ENCODE data around the gene PGAP2.

DNA sequence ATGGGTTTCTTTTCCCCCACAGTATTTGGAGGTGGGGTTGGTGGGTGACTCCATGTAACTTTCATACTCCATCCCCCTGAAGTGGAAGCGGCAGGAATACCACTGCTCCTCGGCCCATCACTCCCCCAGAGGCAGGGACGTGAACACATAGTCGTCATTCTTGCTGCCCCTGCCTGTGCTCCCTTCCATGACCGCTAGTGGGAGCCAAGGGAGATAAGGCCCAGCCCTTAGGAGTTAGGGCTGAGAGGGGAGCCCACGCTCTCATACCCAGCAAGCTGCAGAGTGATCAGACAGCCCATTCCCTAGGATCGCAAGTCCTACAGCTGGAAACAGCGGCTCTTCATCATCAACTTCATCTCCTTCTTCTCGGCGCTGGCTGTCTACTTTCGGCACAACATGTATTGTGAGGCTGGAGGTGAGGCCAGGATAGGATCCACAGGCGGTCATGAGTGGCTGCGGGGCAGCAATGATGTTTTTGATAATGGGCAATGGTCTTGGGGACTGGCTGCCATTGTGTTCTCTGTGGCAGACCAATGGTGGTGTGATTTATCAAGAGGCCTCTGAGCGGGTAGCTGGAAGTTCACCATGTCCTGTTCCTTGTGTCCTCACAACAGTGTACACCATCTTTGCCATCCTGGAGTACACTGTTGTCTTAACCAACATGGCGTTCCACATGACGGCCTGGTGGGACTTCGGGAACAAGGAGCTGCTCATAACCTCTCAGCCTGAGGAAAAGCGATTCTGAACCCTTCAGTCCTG is 16.5 kb downstream of the PGAP2 start:
- TF ChIP-seq POLR2A (IDR thresholded peaks at IDR 0.05) (no peak), POLR2AphosphoS5 (IDR thresholded peaks at IDR 0.05) (no peak)
- TF ChIP-seq, protein P1, sequence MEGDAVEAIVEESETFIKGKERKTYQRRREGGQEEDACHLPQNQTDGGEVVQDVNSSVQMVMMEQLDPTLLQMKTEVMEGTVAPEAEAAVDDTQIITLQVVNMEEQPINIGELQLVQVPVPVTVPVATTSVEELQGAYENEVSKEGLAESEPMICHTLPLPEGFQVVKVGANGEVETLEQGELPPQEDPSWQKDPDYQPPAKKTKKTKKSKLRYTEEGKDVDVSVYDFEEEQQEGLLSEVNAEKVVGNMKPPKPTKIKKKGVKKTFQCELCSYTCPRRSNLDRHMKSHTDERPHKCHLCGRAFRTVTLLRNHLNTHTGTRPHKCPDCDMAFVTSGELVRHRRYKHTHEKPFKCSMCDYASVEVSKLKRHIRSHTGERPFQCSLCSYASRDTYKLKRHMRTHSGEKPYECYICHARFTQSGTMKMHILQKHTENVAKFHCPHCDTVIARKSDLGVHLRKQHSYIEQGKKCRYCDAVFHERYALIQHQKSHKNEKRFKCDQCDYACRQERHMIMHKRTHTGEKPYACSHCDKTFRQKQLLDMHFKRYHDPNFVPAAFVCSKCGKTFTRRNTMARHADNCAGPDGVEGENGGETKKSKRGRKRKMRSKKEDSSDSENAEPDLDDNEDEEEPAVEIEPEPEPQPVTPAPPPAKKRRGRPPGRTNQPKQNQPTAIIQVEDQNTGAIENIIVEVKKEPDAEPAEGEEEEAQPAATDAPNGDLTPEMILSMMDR (IDR thresholded peaks at IDR 0.05): peak in 1 of 3 donors; percentile 10
